ENCODE results near the gene COQ9. TPM values are rescaled to one million over a fixed set of nuclear protein-coding genes. Genes with fewer than 3 reads are reported as not detected.

The COQ9 gene
- total RNA-seq, 2 experiments from 2014 or later, result 46.3 to 49.6 TPM

GRCh38 chr16:57503366-57503765, 56.1 kb downstream of the COQ9 start:
- Mint-ChIP-seq H3K4me3 (no peak overlapping the region), H3K4me1 (peaks cover 11% of the 10 kb centered on the region), H3K27me3 (no peaks in the 10 kb centered on the region), H3K9me3 (no peaks in the 10 kb centered on the region), H3K27ac (no peak overlapping the region), H3K36me3 (no peaks in the 10 kb centered on the region)
- no peak for DNase-seq

DNA sequence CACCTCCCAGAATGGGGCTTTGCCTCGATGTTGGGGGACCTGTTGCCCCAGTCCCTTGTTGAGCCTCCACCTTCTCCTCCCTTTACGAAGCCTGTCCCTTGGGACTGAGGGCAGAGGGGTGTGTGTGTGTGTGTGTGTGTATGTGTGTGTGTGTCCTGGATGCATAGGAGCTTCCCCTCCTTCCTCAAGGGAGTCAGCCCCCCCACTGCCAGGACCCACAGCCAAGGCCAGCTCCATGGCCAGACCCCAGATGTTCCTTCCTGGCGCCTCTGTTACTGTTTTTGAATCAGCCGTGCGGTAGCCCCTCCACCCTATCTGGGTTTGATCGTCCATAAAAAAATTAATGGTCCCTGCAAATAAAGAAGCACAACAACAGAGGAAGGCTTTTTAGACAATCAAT, 56.7 kb downstream of the COQ9 start:
- no peak overlapping the region for H3K27ac Mint-ChIP-seq
- no peaks in the 10 kb centered on the region for H3K36me3 Mint-ChIP-seq
- H3K4me1 Mint-ChIP-seq, result peaks cover 11% of the 10 kb centered on the region
- H3K4me3 Mint-ChIP-seq, result no peak overlapping the region
- no peak for DNase-seq
- H3K27me3 Mint-ChIP-seq, result no peaks in the 10 kb centered on the region
- no peaks in the 10 kb centered on the region for H3K9me3 Mint-ChIP-seq

DNA sequence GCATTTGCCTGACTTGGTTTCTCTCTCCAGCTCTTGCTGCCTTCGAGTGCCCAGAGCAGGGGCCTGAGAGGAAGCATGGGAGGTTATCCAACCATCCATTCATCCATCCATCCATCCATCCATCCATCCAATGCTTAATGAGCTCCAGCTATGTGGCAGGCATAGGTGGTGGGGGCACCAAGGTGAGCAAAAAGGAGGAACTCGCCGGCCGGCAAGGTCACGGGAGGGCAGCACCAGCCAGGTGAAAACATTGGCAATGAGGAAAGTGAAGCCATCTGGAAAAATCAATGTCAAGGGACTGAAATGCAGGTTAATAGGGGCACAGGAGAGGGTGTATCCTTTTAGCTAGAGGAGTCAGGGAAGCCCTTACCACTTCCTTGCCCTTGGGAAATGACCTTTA, 57.2 kb downstream of the COQ9 start:
- Mint-ChIP-seq H3K4me3 (no peak overlapping the region), H3K27me3 (no peaks in the 10 kb centered on the region), H3K4me1 (peaks cover 11% of the 10 kb centered on the region), H3K27ac (no peak overlapping the region), H3K36me3 (no peaks in the 10 kb centered on the region), H3K9me3 (no peaks in the 10 kb centered on the region)
- DNase-seq, result no peak

DNA sequence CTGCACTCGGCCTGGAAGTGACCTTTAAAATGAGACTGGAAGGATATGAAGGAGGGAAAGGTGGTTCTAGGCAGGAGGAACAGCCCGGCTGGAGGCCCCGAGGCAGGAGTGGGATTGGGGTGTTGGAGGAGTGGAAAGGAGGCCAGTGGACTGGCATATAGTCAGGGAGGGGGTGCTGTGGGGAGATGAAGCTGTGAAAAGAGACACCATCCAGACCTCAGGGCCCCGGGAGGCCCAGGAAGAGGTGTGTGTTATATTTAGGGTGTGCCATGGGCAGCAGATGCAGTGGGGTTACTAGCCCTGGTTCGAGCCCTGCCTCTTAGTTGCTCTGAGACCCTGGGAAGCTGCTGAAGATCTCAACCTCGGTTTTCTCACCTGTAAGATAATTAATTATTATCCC, 57.9 kb downstream of the COQ9 start:
- Mint-ChIP-seq H3K36me3 (no peaks in the 10 kb centered on the region), H3K4me3 (no peak overlapping the region), H3K9me3 (no peaks in the 10 kb centered on the region), H3K27ac (no peak overlapping the region), H3K27me3 (no peaks in the 10 kb centered on the region), H3K4me1 (peaks cover 11% of the 10 kb centered on the region)
- DNase-seq, result no peak

DNA sequence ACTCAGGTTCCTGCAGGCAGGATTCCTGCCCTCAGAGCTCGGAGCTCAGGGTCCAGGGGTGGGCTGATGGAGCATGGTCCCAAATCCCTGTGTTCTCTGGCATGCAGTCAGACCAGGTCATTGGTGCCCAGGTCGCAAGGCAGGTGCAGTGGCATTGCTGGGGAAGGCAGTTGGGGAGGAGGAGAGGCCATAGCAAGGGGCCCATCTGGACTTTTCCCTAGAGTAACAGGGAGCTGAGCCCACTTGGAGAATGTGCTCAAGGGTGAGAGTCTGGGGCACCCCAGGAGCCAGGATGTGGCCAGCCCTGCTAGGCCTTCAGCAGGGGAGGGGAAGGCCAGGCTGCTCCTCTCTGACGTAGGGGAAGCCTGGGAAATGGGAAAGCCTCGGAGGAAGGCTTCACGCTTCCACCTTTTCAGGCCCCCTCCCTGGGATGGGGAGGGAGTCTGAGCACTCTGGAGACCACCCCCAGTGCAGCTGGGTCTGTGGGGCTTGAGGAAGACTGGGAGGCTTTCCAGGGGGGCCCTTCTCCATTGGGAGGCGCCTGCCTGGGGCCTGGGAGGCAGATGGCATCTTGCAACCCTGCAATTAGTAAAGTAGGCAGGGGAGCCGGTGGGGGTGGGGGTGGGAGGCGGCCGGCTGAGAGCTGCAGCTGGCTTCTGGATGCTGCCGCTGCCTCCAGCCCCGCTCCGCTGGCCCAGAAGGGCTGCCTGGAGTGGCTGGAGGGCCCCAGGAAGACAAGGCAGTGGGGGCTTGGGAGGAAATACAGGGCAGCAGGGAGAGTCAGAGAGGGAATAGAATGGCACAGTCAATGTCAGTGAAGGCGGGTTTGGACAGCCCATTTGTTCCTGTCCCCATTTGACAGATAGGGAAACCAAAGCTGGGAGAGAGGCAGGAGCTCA, 60.1 kb downstream of the COQ9 start:
- no peaks in the 10 kb centered on the region for H3K27me3 Mint-ChIP-seq
- no peaks in the 10 kb centered on the region for H3K9me3 Mint-ChIP-seq
- DNase-seq, result no peak
- H3K27ac Mint-ChIP-seq, result no peak overlapping the region
- H3K4me3 Mint-ChIP-seq, result no peak overlapping the region
- no peaks in the 10 kb centered on the region for H3K4me1 Mint-ChIP-seq
- no peaks in the 10 kb centered on the region for H3K36me3 Mint-ChIP-seq

DNA sequence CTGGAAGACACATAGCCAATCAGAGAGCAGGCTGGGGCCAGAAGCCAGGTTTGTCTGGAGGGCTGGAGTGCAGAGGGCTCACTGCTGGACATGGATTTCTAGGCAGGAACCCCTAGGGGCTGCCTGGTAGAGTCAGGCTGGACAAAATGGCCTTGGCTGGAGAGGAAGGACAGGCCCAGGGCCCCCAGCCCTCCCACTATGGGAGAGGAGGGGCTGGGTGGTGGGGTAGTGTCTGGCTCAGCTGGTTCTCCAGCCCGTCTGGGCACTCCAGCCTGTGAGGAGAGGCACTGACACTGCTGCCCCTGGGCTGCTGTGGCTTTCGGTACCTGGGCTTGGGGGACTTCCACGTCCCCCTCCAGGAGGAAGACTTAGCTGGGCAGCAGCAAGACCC, 60.8 kb downstream of the COQ9 start:
- no peaks in the 10 kb centered on the region for H3K27me3 Mint-ChIP-seq
- no peaks in the 10 kb centered on the region for H3K9me3 Mint-ChIP-seq
- H3K4me1 Mint-ChIP-seq, result no peaks in the 10 kb centered on the region

GRCh38 chr16:57509231-57509923, 62.1 kb downstream of the COQ9 start:
- Mint-ChIP-seq H3K27me3 (no peaks in the 10 kb centered on the region), H3K9me3 (no peaks in the 10 kb centered on the region), H3K27ac (no peak overlapping the region), H3K4me1 (no peaks in the 10 kb centered on the region), H3K36me3 (no peaks in the 10 kb centered on the region), H3K4me3 (no peak overlapping the region)
- DNase-seq, result no peak

More for the DNA sequence above, 60.8 kb downstream of the COQ9 start:
- H3K27ac Mint-ChIP-seq, result no peak overlapping the region
- no peak overlapping the region for H3K4me3 Mint-ChIP-seq
- H3K36me3 Mint-ChIP-seq, result no peaks in the 10 kb centered on the region
- no peak for DNase-seq

GRCh38 chr16:57510016-57510871, 63.0 kb downstream of the COQ9 start:
- H3K27ac Mint-ChIP-seq, result no peak overlapping the region
- H3K4me3 Mint-ChIP-seq, result no peak overlapping the region
- no peaks in the 10 kb centered on the region for H3K27me3 Mint-ChIP-seq

More at GRCh38 chr16:57510016-57510871, 63.0 kb downstream of the COQ9 start:
- Mint-ChIP-seq H3K4me1 (no peaks in the 10 kb centered on the region), H3K36me3 (no peaks in the 10 kb centered on the region), H3K9me3 (no peaks in the 10 kb centered on the region)
- DNase-seq, result no peak

Other genes with a start within 250 kb of the COQ9 start
- gene ARL2BP, start 202.2 kb upstream of the COQ9 start, total RNA-seq, result 10 to 100 TPM; 16.2 to 17.1 TPM
- under 1 TPM; 0.34 to 0.54 TPM for gene PLLP, start 162.8 kb upstream of the COQ9 start, total RNA-seq
- gene CCL22, start 88.7 kb upstream of the COQ9 start, total RNA-seq, result 10 to 100 TPM; 12.4 to 12.7 TPM
- under 1 TPM in 1 of 2 experiments, not detected in 1; 0.14 TPM for gene CX3CL1, start 75.0 kb upstream of the COQ9 start, total RNA-seq
- not detected for gene CCL17, start 42.7 kb upstream of the COQ9 start, total RNA-seq
- 10 to 100 TPM; 71.3 to 73.6 TPM for gene CIAPIN1, start 94 bp upstream of the COQ9 start, total RNA-seq
- gene POLR2C, start 15.2 kb downstream of the COQ9 start, total RNA-seq, result 10 to 100 TPM; 72.1 to 76.2 TPM
- gene DOK4, start 39.0 kb downstream of the COQ9 start, total RNA-seq, result 1 to 10 TPM; 4.5 to 4.8 TPM
- gene CCDC102A, start 89.1 kb downstream of the COQ9 start, total RNA-seq, result 10 to 100 TPM in 1 of 2 experiments, 1 to 10 TPM in 1; 8.7 to 10.2 TPM
- 1 to 10 TPM; 1.3 to 1.4 TPM for gene ADGRG5, start 95.2 kb downstream of the COQ9 start, total RNA-seq
- gene ADGRG1, start 181.2 kb downstream of the COQ9 start, total RNA-seq, result 1 to 10 TPM; 2.8 to 3.0 TPM
- gene ADGRG3, start 220.8 kb downstream of the COQ9 start, total RNA-seq, result not detected
- not detected for gene DRC7, start 247.3 kb downstream of the COQ9 start, total RNA-seq